ENCODE measurements around the gene WDR87. TPM values are rescaled to one million over a fixed set of nuclear protein-coding genes. Genes with fewer than 3 reads are reported as not detected.

Gene WDR87
- total and polyA plus RNA-seq, 4 donors: 0.14 to 0.29 TPM; not detected in 2

GRCh38 chr19:37896180-37896579 is 10.2 kb downstream of the WDR87 start:
- Histone ChIP-seq H3K4me3 (ENCODE audit: low read depth, low read length) (no peak overlapping the region), H3K27ac (ENCODE audit: low read depth, low read length) (no peak overlapping the region), H3K36me3 (ENCODE audit: control insufficient read depth, insufficient read depth, low read length) (no peaks in the 10 kb centered on the region), H3K4me1 (ENCODE audit: control insufficient read depth, insufficient read depth, low read length) (no peaks in the 10 kb centered on the region), H3K27me3 (ENCODE audit: control insufficient read depth, insufficient read depth, low read length) (no peaks in the 10 kb centered on the region), H3K9me3 (ENCODE audit: control insufficient read depth, insufficient read depth, low read length) (no peaks in the 10 kb centered on the region)
- no peak for DNase-seq (ENCODE audit: low read depth in 4 of 6, low spot score in 6 of 6)
- 84% methylated on average over 8 of the region's 8 CpGs for WGBS (ENCODE audit: insufficient coverage)

DNA sequence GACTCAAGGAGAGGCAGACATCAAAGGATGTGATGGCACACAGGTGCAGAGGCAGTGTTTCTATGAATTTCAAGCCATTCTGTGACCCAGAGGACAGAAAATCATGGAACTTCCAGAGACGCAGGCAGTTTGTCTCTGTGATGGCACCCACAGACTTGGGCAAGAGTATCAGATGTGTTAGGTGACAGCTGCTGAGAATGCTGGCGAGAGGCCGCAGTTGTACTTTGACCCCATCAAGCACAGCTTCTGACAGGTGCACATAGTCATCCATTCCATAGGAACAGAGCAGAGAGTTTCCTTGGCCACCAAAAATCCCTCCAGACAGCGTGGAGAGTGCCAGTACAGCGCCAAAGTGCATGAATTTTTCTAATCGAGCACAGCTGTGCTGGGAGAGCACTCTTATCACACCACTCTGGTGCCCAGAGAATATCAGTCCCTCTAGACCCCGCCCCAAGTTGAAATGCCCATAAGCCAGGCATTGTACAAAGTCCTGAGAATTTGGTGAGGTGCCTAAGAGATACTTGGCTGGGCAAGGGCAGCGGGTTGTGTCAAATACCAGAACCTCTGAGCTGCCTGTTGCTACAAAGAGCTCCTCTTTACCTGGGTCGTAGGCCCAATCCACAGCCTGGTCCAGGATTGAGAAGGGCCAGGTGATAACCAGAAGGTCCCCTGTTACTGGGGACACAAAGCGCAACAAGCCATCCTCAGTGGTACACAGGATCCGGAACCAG is 12.4 kb downstream of the WDR87 start:
- DNase-seq (ENCODE audit: low read depth in 4 of 6, low spot score in 6 of 6): no peak
- H3K9me3 ChIP-seq (ENCODE audit: control insufficient read depth, insufficient read depth, low read length): no peaks in the 10 kb centered on the region

DNA sequence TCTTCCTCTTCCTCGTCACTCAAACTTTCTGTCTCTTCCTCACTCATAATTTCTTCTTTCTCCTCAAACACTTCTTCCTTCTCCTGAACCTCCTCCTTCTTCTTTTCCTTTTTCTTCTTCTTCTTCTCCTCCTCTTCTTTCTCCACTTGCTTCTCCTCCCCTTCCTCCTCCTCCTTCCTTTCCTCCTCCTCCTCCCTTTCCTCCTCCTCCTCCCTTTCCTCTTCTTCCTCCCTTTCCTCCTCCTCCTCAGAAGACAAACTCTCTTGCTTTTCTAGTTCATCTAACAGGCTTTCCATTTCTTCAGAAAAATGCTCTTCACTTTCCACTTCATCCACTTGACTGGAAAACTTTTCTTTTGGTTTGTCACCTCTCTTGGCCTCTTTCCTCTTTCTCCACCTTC is 19.8 kb downstream of the WDR87 start:
- no peak for DNase-seq (ENCODE audit: low read depth in 4 of 6, low spot score in 6 of 6)

More for the DNA sequence above, 12.4 kb downstream of the WDR87 start:
- 96% methylated on average over 8 of the region's 11 CpGs for WGBS (ENCODE audit: insufficient coverage)
- no peak overlapping the region for H3K4me3 ChIP-seq (ENCODE audit: low read depth, low read length)
- no peaks in the 10 kb centered on the region for H3K4me1 ChIP-seq (ENCODE audit: control insufficient read depth, insufficient read depth, low read length)
- H3K36me3 ChIP-seq (ENCODE audit: control insufficient read depth, insufficient read depth, low read length): no peaks in the 10 kb centered on the region
- no peaks in the 10 kb centered on the region for H3K27me3 ChIP-seq (ENCODE audit: control insufficient read depth, insufficient read depth, low read length)
- no peak overlapping the region for H3K27ac ChIP-seq (ENCODE audit: low read depth, low read length)

DNA sequence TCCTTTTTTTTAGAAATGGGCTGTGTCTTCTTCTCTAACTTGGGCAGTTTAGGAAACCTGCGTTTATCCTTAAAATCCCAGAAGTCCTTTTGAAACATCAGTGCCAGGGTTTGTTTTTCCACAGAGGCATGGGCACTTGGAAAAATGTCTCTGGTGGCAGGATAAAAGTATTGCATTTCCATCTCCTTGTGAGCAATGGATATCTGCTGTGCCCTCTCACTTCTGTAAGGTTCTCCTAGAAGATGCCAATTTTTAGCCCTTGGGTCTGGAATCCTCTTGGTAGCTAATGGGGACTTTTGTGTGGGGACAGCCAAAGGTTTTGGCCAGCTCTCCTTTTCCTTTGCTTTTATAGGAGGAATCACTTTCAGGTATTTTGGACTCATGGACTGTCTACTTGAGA is 21.0 kb downstream of the WDR87 start:
- Histone ChIP-seq H3K4me3 (ENCODE audit: low read depth, low read length) (no peak overlapping the region), H3K27ac (ENCODE audit: low read depth, low read length) (no peak overlapping the region), H3K9me3 (ENCODE audit: control insufficient read depth, insufficient read depth, low read length) (peaks cover 5% of the 10 kb centered on the region), H3K27me3 (ENCODE audit: control insufficient read depth, insufficient read depth, low read length) (peaks cover 3% of the 10 kb centered on the region), H3K36me3 (ENCODE audit: control insufficient read depth, insufficient read depth, low read length) (no peaks in the 10 kb centered on the region), H3K4me1 (ENCODE audit: control insufficient read depth, insufficient read depth, low read length) (no peaks in the 10 kb centered on the region)
- WGBS (ENCODE audit: insufficient coverage): no CpG with 5 or more reads among the region's 1 CpG
- DNase-seq (ENCODE audit: low read depth in 4 of 6, low spot score in 6 of 6): no peak

More for the DNA sequence above, 19.8 kb downstream of the WDR87 start:
- H3K4me3 ChIP-seq (ENCODE audit: low read depth, low read length): no peak overlapping the region
- peaks cover 3% of the 10 kb centered on the region for H3K9me3 ChIP-seq (ENCODE audit: control insufficient read depth, insufficient read depth, low read length)
- H3K27me3 ChIP-seq (ENCODE audit: control insufficient read depth, insufficient read depth, low read length): peaks cover 3% of the 10 kb centered on the region
- no peak overlapping the region for H3K27ac ChIP-seq (ENCODE audit: low read depth, low read length)
- H3K36me3 ChIP-seq (ENCODE audit: control insufficient read depth, insufficient read depth, low read length): no peaks in the 10 kb centered on the region
- 65% methylated on average over 1 of the region's 1 CpG for WGBS (ENCODE audit: insufficient coverage)
- H3K4me1 ChIP-seq (ENCODE audit: control insufficient read depth, insufficient read depth, low read length): no peaks in the 10 kb centered on the region

DNA sequence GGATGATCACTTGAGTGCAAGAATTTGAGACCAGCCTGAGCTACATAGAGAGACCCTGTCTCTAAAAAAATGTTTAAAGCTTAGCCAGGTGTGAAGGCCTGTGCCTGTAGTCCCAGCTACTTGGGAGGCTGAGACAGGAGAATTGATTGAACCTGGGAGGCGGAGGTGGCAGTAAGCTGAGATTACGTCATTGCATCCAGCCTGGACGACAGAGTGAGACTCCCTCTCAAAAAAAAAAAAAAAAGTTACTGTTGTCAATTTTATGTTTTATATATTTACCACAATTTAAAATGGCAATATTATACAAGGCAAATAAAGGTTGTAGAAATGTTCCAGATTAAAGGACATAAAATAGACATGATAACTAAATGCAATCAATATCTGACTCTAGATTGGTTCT is 29.2 kb downstream of the WDR87 start:
- Histone ChIP-seq H3K4me1 (ENCODE audit: control insufficient read depth, insufficient read depth, low read length) (no peaks in the 10 kb centered on the region), H3K27me3 (ENCODE audit: control insufficient read depth, insufficient read depth, low read length) (no peaks in the 10 kb centered on the region), H3K27ac (ENCODE audit: low read depth, low read length) (no peak overlapping the region), H3K9me3 (ENCODE audit: control insufficient read depth, insufficient read depth, low read length) (peaks cover 2% of the 10 kb centered on the region), H3K36me3 (ENCODE audit: control insufficient read depth, insufficient read depth, low read length) (no peaks in the 10 kb centered on the region), H3K4me3 (ENCODE audit: low read depth, low read length) (no peak overlapping the region)
- WGBS (ENCODE audit: insufficient coverage): no CpG with 5 or more reads among the region's 3 CpGs
- no peak for DNase-seq (ENCODE audit: low read depth in 4 of 6, low spot score in 6 of 6)

- Histone ChIP-seq H3K4me3 (ENCODE audit: low read depth, low read length) (no peak overlapping the region), H3K27me3 (ENCODE audit: control insufficient read depth, insufficient read depth, low read length) (no peaks in the 10 kb centered on the region), H3K9me3 (ENCODE audit: control insufficient read depth, insufficient read depth, low read length) (peaks cover under 1% of the 10 kb centered on the region), H3K27ac (ENCODE audit: low read depth, low read length) (no peak overlapping the region), H3K4me1 (ENCODE audit: control insufficient read depth, insufficient read depth, low read length) (no peaks in the 10 kb centered on the region), H3K36me3 (ENCODE audit: control insufficient read depth, insufficient read depth, low read length) (no peaks in the 10 kb centered on the region)
- DNase-seq (ENCODE audit: low read depth in 4 of 6, low spot score in 6 of 6): peak in 1 of 6 donors; percentile 70
- 88% methylated on average over 2 of the region's 2 CpGs for WGBS (ENCODE audit: insufficient coverage)
Observed at GRCh38 chr19:37876032-37876431, 30.4 kb downstream of the WDR87 start.

- Histone ChIP-seq H3K9me3 (ENCODE audit: control insufficient read depth, insufficient read depth, low read length) (no peaks in the 10 kb centered on the region), H3K4me3 (ENCODE audit: low read depth, low read length) (no peak overlapping the region), H3K27me3 (ENCODE audit: control insufficient read depth, insufficient read depth, low read length) (no peaks in the 10 kb centered on the region), H3K36me3 (ENCODE audit: control insufficient read depth, insufficient read depth, low read length) (no peaks in the 10 kb centered on the region), H3K27ac (ENCODE audit: low read depth, low read length) (no peak overlapping the region), H3K4me1 (ENCODE audit: control insufficient read depth, insufficient read depth, low read length) (no peaks in the 10 kb centered on the region)
- WGBS (ENCODE audit: insufficient coverage): 35% methylated on average over 2 of the region's 3 CpGs
- no peak for DNase-seq (ENCODE audit: low read depth in 4 of 6, low spot score in 6 of 6)
Observed at GRCh38 chr19:37874784-37875183, 31.6 kb downstream of the WDR87 start.

DNA sequence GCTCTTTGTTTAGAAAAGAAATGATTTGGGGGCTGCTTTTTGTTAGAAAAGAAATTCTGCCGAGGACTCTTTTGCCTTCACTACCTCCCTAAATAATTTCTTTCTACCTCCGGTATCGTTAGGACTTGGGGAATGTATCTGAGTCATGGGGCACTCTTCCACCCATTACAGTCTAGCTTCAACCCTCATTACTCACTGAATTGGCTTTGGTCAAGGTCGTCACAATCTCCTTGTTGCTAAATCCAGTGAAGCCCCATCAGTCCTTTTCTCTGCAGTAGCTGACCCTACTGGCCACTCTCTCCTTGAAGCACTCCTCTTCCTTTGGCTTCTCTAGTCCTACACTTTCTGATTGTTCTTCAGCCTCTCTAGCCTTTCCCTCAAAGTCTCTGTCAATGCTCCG is 34.0 kb downstream of the WDR87 start:
- no peak for DNase-seq (ENCODE audit: low read depth in 4 of 6, low spot score in 6 of 6)
- Histone ChIP-seq H3K27ac (ENCODE audit: low read depth, low read length) (no peak overlapping the region), H3K36me3 (ENCODE audit: control insufficient read depth, insufficient read depth, low read length) (no peaks in the 10 kb centered on the region), H3K9me3 (ENCODE audit: control insufficient read depth, insufficient read depth, low read length) (no peaks in the 10 kb centered on the region), H3K27me3 (ENCODE audit: control insufficient read depth, insufficient read depth, low read length) (no peaks in the 10 kb centered on the region), H3K4me1 (ENCODE audit: control insufficient read depth, insufficient read depth, low read length) (no peaks in the 10 kb centered on the region), H3K4me3 (ENCODE audit: low read depth, low read length) (no peak overlapping the region)
- 89% methylated on average over 4 of the region's 5 CpGs for WGBS (ENCODE audit: insufficient coverage)

GRCh38 chr19:37869766-37870340 is 36.5 kb downstream of the WDR87 start:
- Histone ChIP-seq H3K4me3 (ENCODE audit: low read depth, low read length) (no peak overlapping the region), H3K27me3 (ENCODE audit: control insufficient read depth, insufficient read depth, low read length) (no peaks in the 10 kb centered on the region), H3K9me3 (ENCODE audit: control insufficient read depth, insufficient read depth, low read length) (no peaks in the 10 kb centered on the region), H3K4me1 (ENCODE audit: control insufficient read depth, insufficient read depth, low read length) (no peaks in the 10 kb centered on the region), H3K27ac (ENCODE audit: low read depth, low read length) (no peak overlapping the region), H3K36me3 (ENCODE audit: control insufficient read depth, insufficient read depth, low read length) (no peaks in the 10 kb centered on the region)
- 83% methylated on average over 4 of the region's 4 CpGs for WGBS (ENCODE audit: insufficient coverage)
- DNase-seq (ENCODE audit: low read depth in 4 of 6, low spot score in 6 of 6): no peak

DNA sequence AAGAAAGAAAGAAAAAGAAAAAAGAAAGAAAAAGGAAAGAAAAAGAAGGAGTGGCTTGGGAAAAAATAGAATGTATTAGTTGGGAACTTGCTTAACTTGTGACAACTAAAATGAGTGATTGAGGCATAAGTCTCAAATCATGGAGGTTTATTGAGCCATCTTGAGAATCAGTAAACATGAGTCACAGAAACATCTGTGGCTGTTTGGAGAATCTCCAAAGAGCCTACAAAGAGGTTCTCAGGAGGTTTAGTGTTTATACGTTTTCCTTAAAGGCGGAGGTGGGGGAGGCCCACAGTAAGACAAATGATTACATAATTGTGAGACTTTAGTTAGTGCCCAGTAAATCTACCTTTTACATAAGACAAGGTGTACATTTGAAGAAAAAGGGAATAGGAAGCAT is 38.6 kb downstream of the WDR87 start:
- no peaks in the 10 kb centered on the region for H3K27me3 ChIP-seq (ENCODE audit: control insufficient read depth, insufficient read depth, low read length)
- no peaks in the 10 kb centered on the region for H3K9me3 ChIP-seq (ENCODE audit: control insufficient read depth, insufficient read depth, low read length)
- WGBS (ENCODE audit: insufficient coverage): no CpG with 5 or more reads among the region's 2 CpGs
- no peaks in the 10 kb centered on the region for H3K4me1 ChIP-seq (ENCODE audit: control insufficient read depth, insufficient read depth, low read length)
- no peaks in the 10 kb centered on the region for H3K36me3 ChIP-seq (ENCODE audit: control insufficient read depth, insufficient read depth, low read length)
- no peak overlapping the region for H3K4me3 ChIP-seq (ENCODE audit: low read depth, low read length)
- no peak for DNase-seq (ENCODE audit: low read depth in 4 of 6, low spot score in 6 of 6)
- no peak overlapping the region for H3K27ac ChIP-seq (ENCODE audit: low read depth, low read length)
